ENCODE data around the gene EFEMP2.

The EFEMP2 gene

DNA sequence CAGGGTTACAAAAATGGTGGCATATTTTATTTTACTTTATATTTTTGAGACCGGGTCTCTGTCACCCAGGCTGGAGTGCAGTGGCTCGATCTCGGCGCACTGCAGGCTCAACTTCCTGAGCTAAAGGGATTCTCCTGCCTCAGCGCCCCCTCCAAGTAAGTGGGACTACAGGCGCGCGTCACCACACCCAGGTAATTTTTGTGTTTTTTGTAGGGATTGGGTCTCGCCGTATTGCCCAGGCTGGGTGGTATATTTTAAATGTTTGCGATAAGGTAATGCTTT, 28.2 kb upstream of the EFEMP2 start:
- TF ChIP-seq, protein P1, sequence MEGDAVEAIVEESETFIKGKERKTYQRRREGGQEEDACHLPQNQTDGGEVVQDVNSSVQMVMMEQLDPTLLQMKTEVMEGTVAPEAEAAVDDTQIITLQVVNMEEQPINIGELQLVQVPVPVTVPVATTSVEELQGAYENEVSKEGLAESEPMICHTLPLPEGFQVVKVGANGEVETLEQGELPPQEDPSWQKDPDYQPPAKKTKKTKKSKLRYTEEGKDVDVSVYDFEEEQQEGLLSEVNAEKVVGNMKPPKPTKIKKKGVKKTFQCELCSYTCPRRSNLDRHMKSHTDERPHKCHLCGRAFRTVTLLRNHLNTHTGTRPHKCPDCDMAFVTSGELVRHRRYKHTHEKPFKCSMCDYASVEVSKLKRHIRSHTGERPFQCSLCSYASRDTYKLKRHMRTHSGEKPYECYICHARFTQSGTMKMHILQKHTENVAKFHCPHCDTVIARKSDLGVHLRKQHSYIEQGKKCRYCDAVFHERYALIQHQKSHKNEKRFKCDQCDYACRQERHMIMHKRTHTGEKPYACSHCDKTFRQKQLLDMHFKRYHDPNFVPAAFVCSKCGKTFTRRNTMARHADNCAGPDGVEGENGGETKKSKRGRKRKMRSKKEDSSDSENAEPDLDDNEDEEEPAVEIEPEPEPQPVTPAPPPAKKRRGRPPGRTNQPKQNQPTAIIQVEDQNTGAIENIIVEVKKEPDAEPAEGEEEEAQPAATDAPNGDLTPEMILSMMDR (conservative IDR thresholded peaks at IDR 0.05; ENCODE audit: control insufficient read depth, insufficient read depth, low read depth, low read length): no peak
- no peak for DNase-seq (ENCODE audit: low read depth)
- H3K4me3 ChIP-seq (ENCODE audit: control insufficient read depth, low read depth, low read length): no peak overlapping the region

DNA sequence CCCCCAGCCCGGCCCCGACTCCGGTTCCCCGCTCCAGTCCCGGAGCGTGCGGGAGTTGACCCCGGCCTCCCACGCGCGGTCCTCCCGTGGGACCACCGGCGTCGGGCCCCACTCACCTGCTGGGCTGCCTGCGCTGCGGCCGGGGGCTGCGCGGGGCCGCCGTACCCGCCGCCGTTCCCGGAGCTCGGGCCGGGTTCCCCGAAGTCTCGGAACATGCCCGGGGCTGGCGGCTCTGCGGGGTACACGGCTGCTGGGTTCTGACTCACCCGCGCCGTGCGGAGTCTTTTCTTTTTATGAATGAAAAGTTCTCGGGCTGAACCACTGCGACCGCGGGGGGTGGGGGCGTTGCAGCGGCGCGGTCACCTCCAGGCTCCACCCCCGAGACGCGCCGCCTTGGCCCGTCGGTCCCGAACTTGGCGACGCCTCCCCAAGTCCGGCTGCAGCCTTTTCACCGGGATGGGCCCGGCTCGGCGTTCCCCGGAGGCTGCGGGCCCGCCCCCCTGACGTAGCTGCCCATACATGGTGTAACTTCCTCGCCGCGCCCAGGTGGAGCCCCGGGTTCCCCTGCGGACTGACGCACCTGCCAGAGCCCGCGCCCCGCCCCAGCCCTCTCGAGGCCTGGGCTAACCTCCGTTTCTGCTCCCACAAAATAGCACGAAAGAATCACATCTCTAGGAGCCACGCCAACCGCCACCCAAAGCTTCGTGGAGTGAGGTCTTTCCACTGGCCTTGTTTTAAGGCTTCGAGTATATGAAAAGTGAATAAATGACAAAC, 27.7 kb upstream of the EFEMP2 start, which contains the start of gene FOSL1:
FOSL1 (minus strand) TSS at position 264 of the 774 bp plus-strand sequence; CDS start at position 215, 49 bp downstream.
- TF ChIP-seq, protein P1 (conservative IDR thresholded peaks at IDR 0.05; ENCODE audit: control insufficient read depth, insufficient read depth, low read depth, low read length): no peak
- peak; percentile 95 for DNase-seq (ENCODE audit: low read depth)
- peak within 1 kb of the TSS; percentile 92 for H3K4me3 ChIP-seq (ENCODE audit: control insufficient read depth, low read depth, low read length)

DNA sequence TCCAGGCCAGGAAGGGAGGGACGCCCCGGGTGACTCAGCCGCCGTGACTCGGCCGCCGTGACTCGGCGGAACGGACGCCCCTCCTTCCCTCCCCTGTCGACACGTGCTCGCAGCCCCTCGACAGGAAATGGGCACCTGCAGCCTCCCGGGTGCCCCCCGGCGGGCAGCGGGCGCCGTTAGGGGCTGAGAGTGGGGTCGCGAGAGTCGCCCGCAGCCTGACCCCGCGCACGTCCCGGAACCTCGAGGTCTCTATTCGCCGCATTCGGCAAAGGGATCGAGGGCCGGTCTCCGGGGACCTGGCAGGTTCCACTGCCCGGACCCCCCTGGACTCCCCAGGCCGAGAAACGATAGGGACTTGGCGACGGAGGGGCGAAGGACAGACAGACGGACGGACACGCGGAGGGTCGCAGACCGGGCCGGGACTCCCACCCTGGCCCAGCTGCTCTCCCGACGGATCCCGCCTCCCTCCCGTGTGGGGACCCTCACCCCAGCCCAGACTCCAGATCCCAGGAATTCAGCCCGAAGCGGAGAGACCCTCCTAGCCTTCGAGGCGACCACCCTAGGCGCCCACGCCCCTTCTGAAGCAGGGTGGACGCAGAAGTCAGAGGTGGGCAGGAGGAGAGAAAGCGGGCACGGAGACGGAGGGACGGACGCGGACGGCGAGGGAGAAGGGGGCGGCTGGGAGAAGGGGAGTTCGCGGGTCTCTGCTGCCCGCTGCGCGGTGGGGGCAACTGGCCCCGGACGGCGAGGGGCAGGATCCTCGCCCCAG, 26.9 kb upstream of the EFEMP2 start:
- peak; percentile 72 for DNase-seq (ENCODE audit: low read depth)
- TF ChIP-seq, protein P1 (conservative IDR thresholded peaks at IDR 0.05; ENCODE audit: control insufficient read depth, insufficient read depth, low read depth, low read length): no peak
- peak overlapping the region; percentile 92 for H3K4me3 ChIP-seq (ENCODE audit: control insufficient read depth, low read depth, low read length)

DNA sequence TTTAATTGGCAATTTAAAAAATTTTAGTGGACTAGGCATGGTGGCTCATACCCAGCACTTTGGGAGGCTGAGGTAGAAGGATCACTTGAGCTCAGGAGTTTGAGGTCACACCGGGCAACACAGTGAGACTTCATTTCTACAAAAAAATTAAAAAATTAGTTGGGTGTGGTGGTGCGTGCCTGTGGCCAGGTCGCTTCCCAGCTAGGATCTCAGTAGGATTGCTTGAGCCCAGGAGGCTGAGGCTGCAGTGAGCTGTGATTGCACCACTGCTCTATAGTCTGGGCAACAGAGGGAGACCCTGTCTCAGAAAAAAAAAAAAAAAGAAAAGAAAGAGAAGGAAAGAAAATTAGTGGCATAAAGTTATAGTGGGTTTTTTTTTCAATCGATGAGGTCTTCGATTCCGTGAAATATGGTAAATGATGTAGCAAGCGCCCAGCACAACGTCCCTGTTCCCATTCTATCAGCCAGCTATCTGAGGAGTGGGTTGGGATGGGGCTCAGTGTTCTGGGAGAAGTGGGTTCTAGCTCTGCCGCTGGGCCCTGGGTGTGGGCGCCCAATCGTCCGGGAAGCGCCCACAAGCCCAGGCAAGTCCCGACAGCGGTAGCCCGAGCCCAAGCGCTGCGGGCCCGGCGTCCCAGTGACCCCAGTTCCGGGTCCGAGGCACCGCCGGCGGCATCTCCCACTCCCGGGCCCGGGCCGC, 26.2 kb upstream of the EFEMP2 start:
- DNase-seq (ENCODE audit: low read depth): no peak
- H3K4me3 ChIP-seq (ENCODE audit: control insufficient read depth, low read depth, low read length): peak overlapping the region; percentile 92
- TF ChIP-seq, protein P1 (conservative IDR thresholded peaks at IDR 0.05; ENCODE audit: control insufficient read depth, insufficient read depth, low read depth, low read length): no peak

DNA sequence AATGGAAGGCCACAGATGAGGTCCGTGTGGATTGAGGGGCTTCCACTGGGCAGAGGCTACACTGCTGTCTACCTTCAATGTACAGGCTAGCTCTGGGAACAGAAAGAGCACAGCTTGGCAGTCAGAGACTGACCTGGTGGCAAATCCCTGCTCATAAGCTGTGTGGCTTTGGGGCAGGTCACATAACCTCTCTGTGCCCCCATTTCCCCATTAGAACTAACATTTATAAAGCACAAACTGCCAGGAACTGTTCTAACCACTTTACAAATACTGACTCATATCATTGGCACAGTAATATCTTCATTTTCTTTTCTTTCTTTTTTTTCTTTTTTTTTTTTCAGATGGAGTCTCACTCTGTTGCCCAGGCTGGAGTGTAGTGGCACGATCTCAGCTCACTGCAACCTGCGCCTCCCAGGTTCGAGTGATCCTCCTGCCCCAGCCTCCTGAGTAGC, 24.4 kb upstream of the EFEMP2 start:
- H3K4me3 ChIP-seq (ENCODE audit: control insufficient read depth, low read depth, low read length): peak overlapping the region; percentile 92
- no peak for DNase-seq (ENCODE audit: low read depth)
- TF ChIP-seq, protein P1 (conservative IDR thresholded peaks at IDR 0.05; ENCODE audit: control insufficient read depth, insufficient read depth, low read depth, low read length): no peak
